Upper lobe of right lung (tissue), 1 donor: ENCODE data around the gene CACNA2D2. TPM values are rescaled to one million over a fixed set of nuclear protein-coding genes. Genes with fewer than 3 reads are reported as not detected.

Experiments
- ATAC-seq: fragments of 200-7000 bp; cut with Tn5 transposase; one replicate; pipeline ENCODE4 v1.9.1; 2020; ENCODE audit warnings: mild to moderate bottlenecking, moderate library complexity
- DNase-seq: peaks from one replicate; pipeline ENCODE4 v3.0.0-alpha.2; 2020
- H3K27ac ChIP-seq: fragments of 200-600 bp; one replicate; pipeline ENCODE4 v1.8.0; 2022
- H3K27me3 ChIP-seq: fragments of 200-600 bp; one replicate; pipeline ENCODE4 v1.8.0; 2022; ENCODE audit warnings: mild to moderate bottlenecking
- H3K36me3 ChIP-seq: fragments of 200-600 bp; one replicate; pipeline ENCODE4 v1.8.0; 2022
- H3K4me1 ChIP-seq: fragments of 200-600 bp; one replicate; pipeline ENCODE4 v1.8.0; 2022
- H3K4me3 ChIP-seq: fragments of 200-600 bp; one replicate; pipeline ENCODE4 v1.8.0; 2022; ENCODE audit warnings: mild to moderate bottlenecking
- H3K9me3 ChIP-seq: fragments of 200-600 bp; one replicate; pipeline ENCODE4 v1.8.0; 2022
- intact Hi-C: fragments of 100-400 bp; cut with DNase I; formaldehyde crosslinking; loops from one replicate; pipeline ENCODE4 v1.11.0; 2022
- total RNA-seq: library from RNA; stranded (reverse); fragmentation: NEBNext Ultra II Directional; extraction: Animal tissue kit (Norgen Biotek cat#: 25700); gene quantifications from one replicate; pipeline ENCODE4 v1.2.1, GENCODE V29; 2021
- TF ChIP-seq, protein P1 (sequence below): fragments of 200-600 bp; IDR thresholded peaks from one replicate; pipeline ENCODE4 v1.8.0; 2022; ENCODE audit warnings: antibody characterized with exemption
- donor health status: DM: no; HTN: yes; CAD: no; lungs with severe emphysema.

Gene CACNA2D2
- total RNA-seq, 1 donor from 2014 or later: 119 TPM

DNA sequence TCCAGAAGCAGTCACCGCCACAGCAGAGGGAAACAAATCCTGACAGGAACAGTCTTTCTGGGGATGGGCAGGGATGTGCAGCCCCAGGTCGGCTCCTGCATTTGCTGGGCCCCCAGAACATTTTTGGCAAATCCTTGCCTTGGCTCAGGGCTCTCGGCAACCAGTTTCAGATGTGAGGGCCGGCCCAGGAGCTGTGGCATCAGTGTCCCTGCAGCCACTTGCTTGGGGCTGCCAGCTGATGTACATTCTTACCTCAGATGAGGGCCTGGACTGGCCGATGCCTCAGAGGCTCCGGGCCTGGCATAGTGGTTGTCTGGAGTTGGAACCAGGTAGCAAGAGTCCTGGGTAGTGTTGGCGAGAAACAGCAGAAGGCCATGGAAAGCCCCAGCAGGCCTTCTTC is 148.6 kb downstream of the CACNA2D2 start:
- Histone ChIP-seq H3K27ac (no peak overlapping the region), H3K9me3 (no peaks in the 10 kb centered on the region), H3K4me1 (peaks cover 47% of the 10 kb centered on the region), H3K36me3 (peaks cover 36% of the 10 kb centered on the region), H3K4me3 (no peak overlapping the region), H3K27me3 (no peaks in the 10 kb centered on the region)
- DNase-seq (no peak), ATAC-seq (no peak)
- intact Hi-C loops: no loop called here
- TF ChIP-seq, protein P1, sequence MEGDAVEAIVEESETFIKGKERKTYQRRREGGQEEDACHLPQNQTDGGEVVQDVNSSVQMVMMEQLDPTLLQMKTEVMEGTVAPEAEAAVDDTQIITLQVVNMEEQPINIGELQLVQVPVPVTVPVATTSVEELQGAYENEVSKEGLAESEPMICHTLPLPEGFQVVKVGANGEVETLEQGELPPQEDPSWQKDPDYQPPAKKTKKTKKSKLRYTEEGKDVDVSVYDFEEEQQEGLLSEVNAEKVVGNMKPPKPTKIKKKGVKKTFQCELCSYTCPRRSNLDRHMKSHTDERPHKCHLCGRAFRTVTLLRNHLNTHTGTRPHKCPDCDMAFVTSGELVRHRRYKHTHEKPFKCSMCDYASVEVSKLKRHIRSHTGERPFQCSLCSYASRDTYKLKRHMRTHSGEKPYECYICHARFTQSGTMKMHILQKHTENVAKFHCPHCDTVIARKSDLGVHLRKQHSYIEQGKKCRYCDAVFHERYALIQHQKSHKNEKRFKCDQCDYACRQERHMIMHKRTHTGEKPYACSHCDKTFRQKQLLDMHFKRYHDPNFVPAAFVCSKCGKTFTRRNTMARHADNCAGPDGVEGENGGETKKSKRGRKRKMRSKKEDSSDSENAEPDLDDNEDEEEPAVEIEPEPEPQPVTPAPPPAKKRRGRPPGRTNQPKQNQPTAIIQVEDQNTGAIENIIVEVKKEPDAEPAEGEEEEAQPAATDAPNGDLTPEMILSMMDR: no peak

DNA sequence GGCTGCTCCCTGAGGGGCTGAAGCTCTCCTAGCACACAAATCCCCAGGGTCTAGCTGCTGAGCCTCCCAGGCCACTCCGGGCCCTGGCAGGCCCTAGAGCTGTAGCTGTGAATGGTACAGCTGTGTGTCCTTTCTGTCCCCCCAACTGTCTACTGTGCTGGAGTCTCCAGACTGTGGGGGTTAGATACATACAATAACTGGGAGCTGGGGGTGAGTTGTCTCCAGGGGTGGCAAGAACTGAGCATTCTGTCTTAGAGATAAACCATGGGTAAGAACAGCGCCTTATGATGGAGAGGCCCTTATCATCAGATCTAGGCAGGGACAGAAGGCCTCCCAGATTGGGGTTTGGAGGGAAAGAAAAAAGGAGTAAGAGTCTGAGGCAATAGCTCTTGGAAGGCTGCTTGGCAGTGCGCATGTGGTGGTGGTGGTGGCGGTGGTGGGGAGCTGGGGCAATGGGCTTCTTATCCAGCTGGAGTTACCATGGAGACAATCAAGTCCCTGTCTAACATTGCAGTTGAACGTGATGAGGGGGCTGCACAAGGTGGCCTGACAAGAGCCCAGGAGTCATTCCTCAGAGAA is 149.2 kb downstream of the CACNA2D2 start:
- peaks cover 36% of the 10 kb centered on the region for H3K36me3 ChIP-seq
- DNase-seq (no peak), ATAC-seq (no peak)
- no peak overlapping the region for H3K4me3 ChIP-seq
- intact Hi-C loops: no loop called here
- H3K27ac ChIP-seq: no peak overlapping the region
- TF ChIP-seq, protein P1: no peak
- H3K27me3 ChIP-seq: no peaks in the 10 kb centered on the region
- no peaks in the 10 kb centered on the region for H3K9me3 ChIP-seq
- peaks cover 53% of the 10 kb centered on the region for H3K4me1 ChIP-seq

DNA sequence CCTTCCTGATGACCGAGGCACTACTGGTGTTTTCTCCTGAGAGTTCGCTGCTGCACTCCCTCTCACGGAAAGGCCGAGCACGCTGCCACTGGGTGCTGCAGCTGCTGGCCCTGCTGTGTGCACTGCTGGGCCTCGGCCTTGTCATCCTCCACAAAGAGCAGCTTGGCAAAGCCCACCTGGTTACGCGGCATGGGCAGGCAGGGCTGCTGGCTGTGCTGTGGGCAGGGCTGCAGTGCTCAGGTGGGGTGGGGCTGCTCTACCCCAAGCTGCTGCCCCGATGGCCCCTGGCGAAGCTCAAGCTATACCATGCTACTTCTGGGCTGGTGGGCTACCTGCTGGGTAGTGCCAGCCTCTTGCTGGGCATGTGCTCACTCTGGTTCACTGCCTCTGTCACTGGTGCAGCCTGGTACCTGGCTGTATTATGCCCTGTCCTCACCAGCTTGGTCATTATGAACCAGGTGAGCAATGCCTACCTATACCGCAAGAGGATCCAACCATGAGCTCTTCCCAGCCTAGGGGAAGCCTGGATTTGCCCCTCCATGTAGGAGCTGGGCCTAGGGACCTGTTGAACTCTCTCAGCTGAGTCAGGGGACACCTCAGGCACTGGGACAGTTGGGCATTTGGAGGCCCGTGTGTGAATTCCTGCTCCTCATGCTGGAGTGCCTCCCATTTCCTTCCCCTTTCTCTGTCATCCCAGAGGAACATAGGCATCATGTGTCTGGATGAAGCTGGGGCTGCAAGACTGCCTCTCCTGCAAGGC is 150.0 kb downstream of the CACNA2D2 start:
- H3K27ac ChIP-seq: no peak overlapping the region
- no peak overlapping the region for H3K4me3 ChIP-seq
- intact Hi-C loops: no loop called here
- ATAC-seq (no peak), DNase-seq (no peak)
- peaks cover 45% of the 10 kb centered on the region for H3K36me3 ChIP-seq
- TF ChIP-seq, protein P1: no peak
- no peaks in the 10 kb centered on the region for H3K9me3 ChIP-seq
- peaks cover 54% of the 10 kb centered on the region for H3K4me1 ChIP-seq
- H3K27me3 ChIP-seq: no peaks in the 10 kb centered on the region

DNA sequence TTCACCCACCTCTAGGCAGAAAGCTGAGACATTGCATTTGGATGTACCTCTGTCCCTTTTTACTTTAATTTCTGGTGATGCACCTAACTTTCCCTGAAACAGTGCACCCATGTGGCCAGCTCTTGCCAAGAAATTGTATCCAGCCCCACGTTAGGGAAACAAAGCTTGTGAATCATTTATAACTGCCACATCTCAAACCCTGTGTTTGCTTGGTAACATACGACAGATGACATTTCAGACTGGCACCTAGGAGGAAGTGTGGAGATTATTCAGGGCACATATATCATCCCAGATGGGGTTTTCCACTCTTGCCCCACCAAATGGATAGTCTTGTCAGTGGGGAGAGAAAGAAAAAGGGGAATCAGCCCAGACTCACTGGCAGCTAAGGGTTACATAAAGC is 150.7 kb downstream of the CACNA2D2 start:
- H3K4me3 ChIP-seq: no peak overlapping the region
- H3K4me1 ChIP-seq: peaks cover 48% of the 10 kb centered on the region
- ATAC-seq (no peak), DNase-seq (no peak)
- H3K27me3 ChIP-seq: no peaks in the 10 kb centered on the region
- TF ChIP-seq, protein P1: peak; percentile 5
- no peaks in the 10 kb centered on the region for H3K9me3 ChIP-seq
- H3K36me3 ChIP-seq: peaks cover 51% of the 10 kb centered on the region
- H3K27ac ChIP-seq: no peak overlapping the region
- intact Hi-C loops: no loop called here

DNA sequence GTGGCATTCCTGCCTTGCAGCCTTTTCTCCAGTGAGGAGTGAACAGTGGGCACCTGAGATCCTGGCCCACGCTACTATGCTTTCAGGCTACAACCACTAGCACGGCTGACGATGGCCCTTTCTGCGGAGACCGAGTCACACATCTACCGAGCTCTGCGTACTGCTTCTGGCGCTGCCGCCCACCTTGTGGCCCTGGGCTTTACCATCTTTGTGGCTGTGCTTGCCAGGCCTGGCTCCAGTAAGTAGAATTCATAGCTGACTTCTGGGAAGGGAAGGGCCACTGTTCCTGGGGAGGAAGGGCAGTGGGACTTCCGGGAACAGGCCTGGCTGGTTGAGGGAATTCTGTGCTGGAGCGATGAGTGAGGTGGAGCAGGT is 152.1 kb downstream of the CACNA2D2 start:
- Histone ChIP-seq H3K9me3 (no peaks in the 10 kb centered on the region), H3K4me3 (peak overlapping the region; percentile 73), H3K4me1 (peaks cover 33% of the 10 kb centered on the region), H3K36me3 (peaks cover 55% of the 10 kb centered on the region), H3K27ac (peak overlapping the region; percentile 92), H3K27me3 (no peaks in the 10 kb centered on the region)
- no peak for DNase-seq
- ATAC-seq: no peak
- intact Hi-C loops: no loop called here
- TF ChIP-seq, protein P1: no peak
